Sigmoid colon (tissue), 4 donors: ENCODE data around the gene TOX3.

Experiments used
- EP300 ChIP-seq, 4 donors: sonication (generic); formaldehyde crosslinking; IDR thresholded peaks; one replicate each; pipeline ENCODE4 v1.6.1; 2017; ENCODE audit warnings: antibody characterized with exemption in 4 of 4
- POLR2A ChIP-seq, 2 donors: fragments of 450-650 bp; IDR thresholded peaks; one replicate each; pipeline ENCODE4 v1.6.1; 2016; ENCODE audit warnings: antibody characterized with exemption in 2 of 2, mild to moderate bottlenecking in 2 of 2, moderate library complexity in 2 of 2
- POLR2AphosphoS5 ChIP-seq, 4 donors: sonication (generic); formaldehyde crosslinking; IDR thresholded peaks; one replicate each; pipeline ENCODE4 v1.6.1; 2017; ENCODE audit warnings: antibody characterized with exemption in 4 of 4
- TF ChIP-seq, protein P1 (sequence below), 4 experiments: fragments of 450-650 bp in 3 of 4; fragments of 200-600 bp in 1 of 4; IDR thresholded peaks; one replicate each; pipeline ENCODE4 v1.5.1; 2016 to 2019; ENCODE audit warnings: antibody characterized with exemption in 4 of 4, mild to moderate bottlenecking in 3 of 4, moderate library complexity in 2 of 4

DNA sequence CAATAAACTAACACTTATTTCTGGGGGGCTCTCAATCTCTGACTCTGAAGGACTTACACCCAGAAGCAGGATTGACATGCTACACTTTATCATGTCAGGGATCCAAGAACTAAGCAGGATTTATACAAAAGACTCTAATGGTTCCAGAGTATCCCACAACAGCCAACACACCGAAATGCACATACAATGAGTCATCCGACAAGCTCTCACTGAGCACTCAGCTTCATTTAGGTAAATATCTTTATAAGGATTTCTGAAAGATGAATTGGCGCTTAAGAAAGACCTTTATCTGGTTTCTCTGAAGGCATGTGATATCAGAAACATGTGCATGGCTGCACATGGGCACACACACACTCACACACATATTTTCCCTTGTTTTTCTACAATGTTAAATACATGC is 77.2 kb downstream of the TOX3 start:
- TF ChIP-seq, protein P1, sequence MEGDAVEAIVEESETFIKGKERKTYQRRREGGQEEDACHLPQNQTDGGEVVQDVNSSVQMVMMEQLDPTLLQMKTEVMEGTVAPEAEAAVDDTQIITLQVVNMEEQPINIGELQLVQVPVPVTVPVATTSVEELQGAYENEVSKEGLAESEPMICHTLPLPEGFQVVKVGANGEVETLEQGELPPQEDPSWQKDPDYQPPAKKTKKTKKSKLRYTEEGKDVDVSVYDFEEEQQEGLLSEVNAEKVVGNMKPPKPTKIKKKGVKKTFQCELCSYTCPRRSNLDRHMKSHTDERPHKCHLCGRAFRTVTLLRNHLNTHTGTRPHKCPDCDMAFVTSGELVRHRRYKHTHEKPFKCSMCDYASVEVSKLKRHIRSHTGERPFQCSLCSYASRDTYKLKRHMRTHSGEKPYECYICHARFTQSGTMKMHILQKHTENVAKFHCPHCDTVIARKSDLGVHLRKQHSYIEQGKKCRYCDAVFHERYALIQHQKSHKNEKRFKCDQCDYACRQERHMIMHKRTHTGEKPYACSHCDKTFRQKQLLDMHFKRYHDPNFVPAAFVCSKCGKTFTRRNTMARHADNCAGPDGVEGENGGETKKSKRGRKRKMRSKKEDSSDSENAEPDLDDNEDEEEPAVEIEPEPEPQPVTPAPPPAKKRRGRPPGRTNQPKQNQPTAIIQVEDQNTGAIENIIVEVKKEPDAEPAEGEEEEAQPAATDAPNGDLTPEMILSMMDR (IDR thresholded peaks at IDR 0.05) = no peak
- no peak for TF ChIP-seq POLR2A (IDR thresholded peaks at IDR 0.05)
- no peak for TF ChIP-seq EP300 (IDR thresholded peaks at IDR 0.05)
- TF ChIP-seq POLR2AphosphoS5 (IDR thresholded peaks at IDR 0.05) = no peak
